IPS-18c (cell line): ENCODE measurements around the gene KIF26B.

ENCODE experiments used
- H3K4me3 ChIP-seq: 2 replicates; pipeline ENCODE4 v1.7.0; 2013; ENCODE audit warnings: low read depth, mild to moderate bottlenecking, low read length, moderate library complexity; ENCODE audit not compliant: insufficient read depth
- H3K9me3 ChIP-seq: one replicate; pipeline ENCODE4 v1.6.1; 2013; ENCODE audit warnings: mild to moderate bottlenecking, low read length, moderate library complexity; ENCODE audit not compliant: control insufficient read depth, insufficient read depth

The KIF26B gene

DNA sequence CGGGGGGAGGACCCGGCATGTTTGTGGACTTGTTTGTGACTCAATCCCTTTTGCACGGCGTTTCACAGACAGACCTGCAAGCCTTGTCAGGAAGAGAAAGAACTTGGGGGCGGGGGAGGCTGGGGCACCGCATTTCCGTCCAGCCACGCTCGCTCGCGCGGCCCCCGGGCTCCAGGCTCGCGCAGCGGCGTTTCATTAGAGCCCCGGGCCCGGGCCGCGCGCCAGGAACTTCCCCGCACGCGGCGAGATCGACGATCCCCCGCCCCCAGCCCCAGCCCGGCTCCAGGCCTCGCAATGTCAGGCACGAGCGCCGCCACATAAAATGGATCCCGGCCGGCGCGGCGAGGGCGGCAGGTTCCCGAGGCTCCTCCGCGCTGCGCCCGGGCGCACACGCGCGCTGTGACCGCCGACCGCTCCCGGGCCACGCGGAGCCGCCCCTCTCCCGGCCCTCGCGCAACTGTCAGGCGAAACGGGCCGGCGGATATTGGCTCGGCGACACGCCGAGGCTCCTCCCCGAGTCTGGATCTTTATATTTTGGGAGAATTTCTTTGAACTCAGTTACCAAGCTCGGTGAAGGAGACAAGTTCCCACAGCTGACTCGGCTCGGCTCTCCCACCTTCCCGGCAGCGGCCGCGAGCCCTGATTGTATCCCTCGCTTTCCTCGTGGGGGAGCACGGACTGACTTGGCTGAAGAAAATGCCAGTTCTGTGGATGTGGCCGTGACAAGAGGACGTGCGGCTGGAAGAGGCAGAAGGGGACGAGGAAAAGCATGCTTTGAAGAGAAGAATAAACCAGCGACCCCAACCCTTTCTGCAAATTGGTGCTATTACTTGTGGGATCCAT lies at the start of gene KIF26B:
KIF26B (plus strand) TSS at position 557 of the 843 bp plus-strand sequence. CDS start 440 bp downstream, outside the sequence.
- no peaks in the 10 kb centered on the region for H3K9me3 ChIP-seq
- H3K4me3 ChIP-seq: peak within 1 kb of the TSS; percentile 73

DNA sequence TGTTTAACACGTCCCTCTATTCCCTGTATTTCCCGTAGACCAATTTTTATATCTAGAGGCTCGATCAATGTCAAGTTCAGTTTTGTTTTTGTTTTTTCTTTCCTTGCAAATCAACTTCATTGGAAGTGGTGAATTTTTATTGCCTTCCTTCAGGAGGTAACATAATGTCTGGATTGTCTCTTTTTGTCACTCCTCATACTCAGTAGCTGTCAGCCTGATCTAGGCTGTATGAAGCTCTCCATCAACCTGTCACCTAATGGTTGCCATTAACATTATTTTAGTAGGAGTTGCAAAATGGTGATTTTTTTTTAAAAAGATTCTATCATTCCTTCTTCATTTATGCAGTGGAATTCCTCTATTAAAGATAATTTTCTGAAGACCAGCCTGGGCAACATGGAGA lies 49.7 kb upstream of the KIF26B start:
- Histone ChIP-seq H3K4me3 (no peak overlapping the region), H3K9me3 (no peaks in the 10 kb centered on the region)

DNA sequence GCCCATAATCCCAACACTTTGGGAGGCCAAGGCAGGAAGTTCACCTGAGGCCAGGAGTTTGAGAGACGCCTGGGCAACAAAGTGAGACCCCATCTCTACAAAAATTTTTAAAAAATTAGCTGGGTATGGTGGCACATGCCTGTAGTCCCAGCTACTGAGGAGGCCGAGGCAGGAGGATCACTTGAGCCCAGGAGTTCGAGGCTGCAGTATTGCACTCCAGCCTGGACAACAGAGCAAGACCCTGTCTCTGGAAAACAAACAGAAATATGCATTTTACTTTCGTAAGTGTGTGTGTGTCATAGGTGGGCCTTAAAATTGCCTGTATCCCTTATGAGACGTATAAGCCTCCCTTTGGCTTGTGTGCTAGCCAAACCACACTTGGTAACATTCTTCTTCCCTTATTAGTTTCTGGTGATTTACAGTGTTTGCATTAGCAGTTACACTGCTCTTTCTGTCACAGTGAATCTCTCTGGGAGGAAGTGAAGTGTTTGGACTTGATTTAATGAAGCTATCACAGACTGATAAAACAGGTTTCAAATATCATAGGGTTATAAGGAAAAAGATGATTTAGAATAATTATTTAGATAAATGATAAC lies 48.9 kb upstream of the KIF26B start:
- Histone ChIP-seq H3K9me3 (no peaks in the 10 kb centered on the region), H3K4me3 (no peak overlapping the region)

DNA sequence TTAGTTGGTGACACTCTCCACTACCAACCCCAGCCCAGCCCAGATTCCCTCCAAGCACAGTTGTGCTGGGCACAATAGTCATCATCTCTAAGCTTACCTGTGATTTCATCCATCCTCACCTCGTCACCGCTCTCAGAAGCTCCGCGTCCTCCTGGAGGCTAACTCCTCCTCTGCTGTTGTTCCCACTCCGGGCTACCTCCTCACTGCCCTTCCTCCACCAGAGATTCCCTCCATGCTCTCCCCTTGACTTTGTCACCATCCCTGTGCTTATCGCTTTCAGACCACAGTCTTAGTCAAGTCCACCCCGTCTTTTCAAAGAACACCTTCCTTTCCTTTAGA lies 47.0 kb upstream of the KIF26B start:
- Histone ChIP-seq H3K4me3 (no peak overlapping the region), H3K9me3 (no peaks in the 10 kb centered on the region)

- H3K4me3 ChIP-seq: no peak overlapping the region
- H3K9me3 ChIP-seq: no peaks in the 10 kb centered on the region
Measured at GRCh38 chr1:245108246-245108645, 46.5 kb upstream of the KIF26B start.

DNA sequence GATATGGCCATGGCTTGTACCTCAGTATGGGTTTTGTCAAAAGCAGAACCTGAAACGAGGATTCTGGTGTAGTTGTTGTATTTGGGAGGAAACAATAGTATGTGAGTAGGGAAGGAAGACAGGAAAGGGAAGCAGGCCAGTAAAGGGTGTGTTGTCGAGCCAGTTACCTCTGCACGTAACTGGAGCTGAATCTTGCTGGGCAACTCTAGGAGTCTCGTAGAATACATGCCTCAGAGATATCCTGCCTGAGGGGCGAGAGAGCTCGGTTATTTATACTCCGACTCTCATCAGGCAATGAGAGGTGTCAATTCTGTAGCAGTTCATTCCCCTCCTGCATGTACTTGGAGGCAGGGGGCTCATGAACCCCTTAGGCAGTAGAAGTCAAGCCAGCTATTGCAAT lies 45.9 kb upstream of the KIF26B start:
- Histone ChIP-seq H3K9me3 (no peaks in the 10 kb centered on the region), H3K4me3 (no peak overlapping the region)

- H3K4me3 ChIP-seq: no peak overlapping the region
- H3K9me3 ChIP-seq: no peaks in the 10 kb centered on the region
Measured at GRCh38 chr1:245110406-245110805, 44.4 kb upstream of the KIF26B start.

- no peaks in the 10 kb centered on the region for H3K9me3 ChIP-seq
- H3K4me3 ChIP-seq: no peak overlapping the region
Measured at GRCh38 chr1:245111073-245111472, 43.7 kb upstream of the KIF26B start.

GRCh38 chr1:245113649-245114048 lies 41.1 kb upstream of the KIF26B start:
- H3K9me3 ChIP-seq: no peaks in the 10 kb centered on the region

GRCh38 chr1:245116131-245116530 lies 38.7 kb upstream of the KIF26B start:
- H3K4me3 ChIP-seq: no peak overlapping the region
- H3K9me3 ChIP-seq: no peaks in the 10 kb centered on the region

More at GRCh38 chr1:245113649-245114048, 41.1 kb upstream of the KIF26B start:
- no peak overlapping the region for H3K4me3 ChIP-seq

- no peaks in the 10 kb centered on the region for H3K9me3 ChIP-seq
- no peak overlapping the region for H3K4me3 ChIP-seq
Measured at GRCh38 chr1:245116751-245117150, 38.0 kb upstream of the KIF26B start.

DNA sequence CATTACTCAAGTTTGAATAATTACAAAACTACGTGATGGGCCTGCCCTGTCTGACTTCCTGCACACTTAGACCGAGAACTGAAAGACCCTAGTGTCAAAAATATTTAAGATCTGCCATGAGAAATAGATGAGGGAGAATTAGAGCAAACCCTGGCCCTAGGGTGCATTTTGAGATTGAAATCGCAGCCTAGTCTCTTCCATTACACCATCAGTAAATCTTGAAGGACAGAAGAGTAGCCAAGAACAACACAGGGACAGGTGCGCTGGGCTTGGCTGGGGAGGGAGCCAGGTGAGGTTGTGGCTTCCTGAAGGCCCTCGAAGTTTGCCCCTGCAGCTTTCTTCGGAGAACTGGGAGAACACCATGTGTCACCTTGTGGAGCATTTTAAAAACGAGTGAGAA lies 36.7 kb upstream of the KIF26B start:
- no peaks in the 10 kb centered on the region for H3K9me3 ChIP-seq
- H3K4me3 ChIP-seq: no peak overlapping the region

GRCh38 chr1:245118806-245119205 lies 36.0 kb upstream of the KIF26B start:
- Histone ChIP-seq H3K9me3 (no peaks in the 10 kb centered on the region), H3K4me3 (no peak overlapping the region)

DNA sequence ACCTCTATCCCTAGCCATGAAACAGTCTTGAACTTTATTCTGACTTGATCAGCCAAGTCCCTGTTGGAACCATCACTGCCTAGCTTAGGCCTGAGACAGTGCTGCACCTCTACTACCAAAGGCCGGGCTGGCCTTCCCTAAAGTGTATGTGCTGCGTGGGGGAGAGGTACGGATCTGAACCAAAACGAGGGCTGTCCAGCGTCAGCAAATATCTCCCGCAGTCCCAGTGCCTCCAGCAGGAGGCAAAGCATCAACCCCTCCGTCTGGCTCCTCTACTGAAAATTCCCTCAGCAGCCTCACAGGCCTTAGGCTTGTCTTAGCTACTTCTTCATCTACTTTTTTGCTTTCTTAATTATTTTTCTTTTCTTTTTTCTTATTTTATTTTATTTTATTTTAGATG lies 33.3 kb upstream of the KIF26B start:
- Histone ChIP-seq H3K4me3 (no peak overlapping the region), H3K9me3 (no peaks in the 10 kb centered on the region)

DNA sequence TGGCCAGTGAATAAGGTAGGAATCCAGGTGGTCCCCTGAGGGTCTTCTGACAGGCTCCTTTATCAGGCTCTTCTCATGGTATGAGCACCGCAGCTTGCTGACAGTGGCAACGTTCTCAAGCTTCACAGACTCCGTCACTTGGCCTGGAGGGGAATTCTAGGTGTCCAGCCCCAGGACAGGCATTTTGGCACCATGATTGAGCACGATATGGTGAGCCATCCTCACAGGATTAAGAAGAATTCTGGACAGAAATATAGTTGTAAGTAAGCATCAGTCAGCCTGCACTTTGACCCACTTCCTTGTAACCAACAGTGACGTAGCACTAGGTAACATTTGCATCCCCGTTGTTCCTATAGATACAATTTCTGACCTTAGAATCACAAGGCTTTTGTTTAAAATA lies 30.5 kb upstream of the KIF26B start:
- no peak overlapping the region for H3K4me3 ChIP-seq
- H3K9me3 ChIP-seq: no peaks in the 10 kb centered on the region

DNA sequence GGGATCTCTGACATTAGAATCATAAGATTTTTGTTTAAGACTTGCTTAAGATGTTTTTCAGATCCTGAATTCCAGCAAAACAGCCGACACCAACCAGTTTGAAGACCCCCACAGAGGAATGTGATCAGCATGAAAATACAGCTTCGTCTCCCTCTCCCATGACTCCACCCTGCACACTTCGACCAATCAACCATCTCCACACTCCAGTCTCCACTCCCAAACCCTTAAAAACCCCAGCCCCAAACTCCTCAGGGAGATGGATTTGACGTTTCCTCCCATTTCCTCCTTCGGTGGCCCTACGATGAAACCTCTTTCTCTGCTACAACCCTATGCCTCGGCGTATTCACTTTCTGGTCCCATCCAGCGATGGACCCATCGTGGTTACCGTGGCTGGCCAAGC lies 30.1 kb upstream of the KIF26B start:
- Histone ChIP-seq H3K9me3 (no peaks in the 10 kb centered on the region), H3K4me3 (no peak overlapping the region)

- H3K9me3 ChIP-seq: no peaks in the 10 kb centered on the region
- no peak overlapping the region for H3K4me3 ChIP-seq
Measured at GRCh38 chr1:245126530-245126929, 28.3 kb upstream of the KIF26B start.

- Histone ChIP-seq H3K4me3 (no peak overlapping the region), H3K9me3 (peaks cover 2% of the 10 kb centered on the region)
Measured at GRCh38 chr1:245128381-245129101, 26.2 kb upstream of the KIF26B start.
